HEK293 (cell line): ENCODE results near the gene SLC66A2.

Experiments used
- CTCF ChIA-PET: fragments of 350-600 bp; formaldehyde crosslinking; extraction: SDS; loops from one replicate; lab custom pipeline; 2021; ENCODE audit warnings: antibody characterized with exemption; lab: Yijun Ruan, JAX
- POLR2A ChIA-PET: fragments of 300-600 bp; formaldehyde crosslinking; extraction: SDS; loops from one replicate; lab custom pipeline; 2020; ENCODE audit warnings: antibody characterized with exemption, inconsistent platforms; lab: Yijun Ruan, JAX
- H3K27ac ChIP-seq: fragments of 200-500 bp; sonication (Bioruptor generic); 2 replicates; pipeline ENCODE4 v1.5.1; 2014; ENCODE audit warnings: low read depth, low read length, control low read depth, inconsistent platforms; ENCODE audit errors: extremely low read depth
- H3K36me3 ChIP-seq, 2 experiments: fragments of 200-500 bp in 1 of 2; sonication (Bioruptor generic) in 1 of 2; 1 replicate in 1 of 2; 2 replicates in 1 of 2; pipeline ENCODE4 v1.5.1; 2014 to 2017; ENCODE audit warnings: inconsistent platforms in 2 of 2, low read length in 2 of 2; ENCODE audit not compliant: control insufficient read depth in 2 of 2, insufficient read depth in 1 of 2
- H3K4me1 ChIP-seq: fragments of 200-500 bp; sonication (Bioruptor generic); 2 replicates; pipeline ENCODE4 v1.5.1; 2014; ENCODE audit warnings: mild to moderate bottlenecking, low read length, inconsistent platforms; ENCODE audit not compliant: control insufficient read depth, insufficient read depth
- H3K4me3 ChIP-seq: 2 replicates; pipeline ENCODE4 v1.5.1; 2011; ENCODE audit warnings: low read depth, mild to moderate bottlenecking, control low read depth, low read length, moderate library complexity
- H3K9me3 ChIP-seq: fragments of 200-500 bp; sonication (Bioruptor generic); 2 replicates; pipeline ENCODE4 v1.5.1; 2014; ENCODE audit warnings: low read depth, low read length, inconsistent platforms; ENCODE audit not compliant: control insufficient read depth, insufficient read depth
- GLI2 ChIP-seq: fragments of 450-650 bp; formaldehyde crosslinking; IDR thresholded peaks from 2 replicates; pipeline ENCODE4; 2017; ENCODE audit warnings: missing biosample characterization, missing genetic modification characterization, low read depth, borderline replicate concordance
- OVOL3 ChIP-seq: fragments of 450-650 bp; formaldehyde crosslinking; IDR thresholded peaks from 2 replicates; pipeline ENCODE4 v1.5.1; 2016; ENCODE audit warnings: missing biosample characterization, missing genetic modification characterization
- SETDB1 ChIP-seq: IDR thresholded peaks from one replicate; pipeline ENCODE4 v1.6.1; 2017; ENCODE audit warnings: mild to moderate bottlenecking, low read length, moderate library complexity, mixed read lengths; ENCODE audit not compliant: insufficient read length
- ZNF112 ChIP-seq: fragments of 450-650 bp; formaldehyde crosslinking; IDR thresholded peaks from 2 replicates; pipeline ENCODE4 v1.5.0; 2017; ENCODE audit warnings: missing biosample characterization, missing genetic modification characterization
- ZNF140 ChIP-seq: fragments of 450-650 bp; formaldehyde crosslinking; IDR thresholded peaks from 2 replicates; pipeline ENCODE4 v1.5.1; 2016; ENCODE audit warnings: missing biosample characterization, missing genetic modification characterization
- ZNF174 ChIP-seq: fragments of 450-650 bp; formaldehyde crosslinking; IDR thresholded peaks from 2 replicates; pipeline ENCODE4 v1.5.0; 2017; ENCODE audit warnings: missing biosample characterization, mild to moderate bottlenecking, missing genetic modification characterization
- ZNF221 ChIP-seq: fragments of 450-650 bp; formaldehyde crosslinking; IDR thresholded peaks from 2 replicates; pipeline ENCODE4 v1.5.1; 2017; ENCODE audit warnings: missing biosample characterization, missing genetic modification characterization, borderline replicate concordance
- ZNF239 ChIP-seq: fragments of 450-650 bp; formaldehyde crosslinking; IDR thresholded peaks from 2 replicates; pipeline ENCODE4 v1.5.1; 2016; ENCODE audit warnings: missing biosample characterization, missing genetic modification characterization
- ZNF248 ChIP-seq: fragments of 450-650 bp; formaldehyde crosslinking; IDR thresholded peaks from 2 replicates; pipeline ENCODE4 v1.5.1; 2017; ENCODE audit warnings: missing biosample characterization, missing genetic modification characterization
- ZNF335 ChIP-seq: fragments of 450-650 bp; formaldehyde crosslinking; conservative IDR thresholded peaks from 2 replicates; pipeline ENCODE4 v1.5.1; 2016; ENCODE audit warnings: missing biosample characterization, missing genetic modification characterization
- ZNF341 ChIP-seq: fragments of 450-650 bp; formaldehyde crosslinking; IDR thresholded peaks from 2 replicates; pipeline ENCODE4; 2016; ENCODE audit warnings: low read depth, missing biosample characterization, missing genetic modification characterization
- ZNF354C ChIP-seq: fragments of 450-650 bp; formaldehyde crosslinking; IDR thresholded peaks from 2 replicates; pipeline ENCODE4 v1.5.1; 2016; ENCODE audit warnings: missing biosample characterization, missing genetic modification characterization, low read depth, borderline replicate concordance
- ZSCAN23 ChIP-seq: fragments of 450-650 bp; formaldehyde crosslinking; IDR thresholded peaks from 2 replicates; pipeline ENCODE4 v1.5.1; 2016; ENCODE audit warnings: missing biosample characterization, missing genetic modification characterization
- TF ChIP-seq, protein P1 (sequence below): fragments of 450-650 bp; formaldehyde crosslinking; IDR thresholded peaks from 2 replicates; pipeline ENCODE4 v1.5.1; 2016; ENCODE audit warnings: missing biosample characterization, missing genetic modification characterization
- TF ChIP-seq, protein P2 (sequence below): fragments of 450-650 bp; formaldehyde crosslinking; conservative IDR thresholded peaks from 2 replicates; pipeline ENCODE4 v1.5.1; 2016; ENCODE audit warnings: low read depth, missing biosample characterization, missing genetic modification characterization
- TF ChIP-seq, protein P3 (sequence below): fragments of 450-650 bp; formaldehyde crosslinking; IDR thresholded peaks from 2 replicates; pipeline ENCODE4 v1.5.1; 2016; ENCODE audit warnings: missing biosample characterization, missing genetic modification characterization
- TF ChIP-seq, protein P4 (sequence below): fragments of 450-650 bp; formaldehyde crosslinking; IDR thresholded peaks from 2 replicates; pipeline ENCODE4 v1.5.1; 2017; ENCODE audit warnings: missing biosample characterization, missing genetic modification characterization

SLC66A2 gene

DNA sequence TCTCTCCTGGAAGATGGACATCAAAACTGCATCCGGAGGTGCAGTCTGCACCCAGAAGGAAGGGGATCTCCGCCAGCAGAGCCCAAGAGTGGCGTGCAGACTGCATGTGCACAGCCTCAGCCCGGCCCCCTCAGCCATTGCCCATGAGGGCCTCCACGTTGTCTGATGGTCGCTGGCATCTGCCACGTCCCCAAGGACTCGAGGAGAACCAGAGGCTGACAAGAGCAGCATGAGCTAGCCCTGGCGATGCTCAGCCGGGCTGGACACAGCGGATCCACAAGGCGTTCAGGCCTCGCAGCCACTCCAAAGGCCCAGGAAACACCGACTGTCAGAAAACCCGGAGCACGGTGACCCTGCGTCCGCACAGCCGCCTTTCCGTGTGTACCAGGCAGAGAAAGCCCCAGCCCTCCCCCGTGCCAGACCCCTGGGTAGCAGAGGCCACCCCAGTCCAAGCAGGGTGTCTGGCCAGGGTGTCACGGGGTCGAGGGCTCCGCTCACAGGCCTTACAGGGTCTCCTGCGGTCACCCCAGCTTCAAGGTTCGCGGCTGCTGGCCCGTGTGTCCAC lies 48.3 kb downstream of the SLC66A2 start (continued):
- TF ChIP-seq, protein P1, sequence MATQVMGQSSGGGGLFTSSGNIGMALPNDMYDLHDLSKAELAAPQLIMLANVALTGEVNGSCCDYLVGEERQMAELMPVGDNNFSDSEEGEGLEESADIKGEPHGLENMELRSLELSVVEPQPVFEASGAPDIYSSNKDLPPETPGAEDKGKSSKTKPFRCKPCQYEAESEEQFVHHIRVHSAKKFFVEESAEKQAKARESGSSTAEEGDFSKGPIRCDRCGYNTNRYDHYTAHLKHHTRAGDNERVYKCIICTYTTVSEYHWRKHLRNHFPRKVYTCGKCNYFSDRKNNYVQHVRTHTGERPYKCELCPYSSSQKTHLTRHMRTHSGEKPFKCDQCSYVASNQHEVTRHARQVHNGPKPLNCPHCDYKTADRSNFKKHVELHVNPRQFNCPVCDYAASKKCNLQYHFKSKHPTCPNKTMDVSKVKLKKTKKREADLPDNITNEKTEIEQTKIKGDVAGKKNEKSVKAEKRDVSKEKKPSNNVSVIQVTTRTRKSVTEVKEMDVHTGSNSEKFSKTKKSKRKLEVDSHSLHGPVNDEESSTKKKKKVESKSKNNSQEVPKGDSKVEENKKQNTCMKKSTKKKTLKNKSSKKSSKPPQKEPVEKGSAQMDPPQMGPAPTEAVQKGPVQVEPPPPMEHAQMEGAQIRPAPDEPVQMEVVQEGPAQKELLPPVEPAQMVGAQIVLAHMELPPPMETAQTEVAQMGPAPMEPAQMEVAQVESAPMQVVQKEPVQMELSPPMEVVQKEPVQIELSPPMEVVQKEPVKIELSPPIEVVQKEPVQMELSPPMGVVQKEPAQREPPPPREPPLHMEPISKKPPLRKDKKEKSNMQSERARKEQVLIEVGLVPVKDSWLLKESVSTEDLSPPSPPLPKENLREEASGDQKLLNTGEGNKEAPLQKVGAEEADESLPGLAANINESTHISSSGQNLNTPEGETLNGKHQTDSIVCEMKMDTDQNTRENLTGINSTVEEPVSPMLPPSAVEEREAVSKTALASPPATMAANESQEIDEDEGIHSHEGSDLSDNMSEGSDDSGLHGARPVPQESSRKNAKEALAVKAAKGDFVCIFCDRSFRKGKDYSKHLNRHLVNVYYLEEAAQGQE (tag by site-specific recombination): no peak

DNA sequence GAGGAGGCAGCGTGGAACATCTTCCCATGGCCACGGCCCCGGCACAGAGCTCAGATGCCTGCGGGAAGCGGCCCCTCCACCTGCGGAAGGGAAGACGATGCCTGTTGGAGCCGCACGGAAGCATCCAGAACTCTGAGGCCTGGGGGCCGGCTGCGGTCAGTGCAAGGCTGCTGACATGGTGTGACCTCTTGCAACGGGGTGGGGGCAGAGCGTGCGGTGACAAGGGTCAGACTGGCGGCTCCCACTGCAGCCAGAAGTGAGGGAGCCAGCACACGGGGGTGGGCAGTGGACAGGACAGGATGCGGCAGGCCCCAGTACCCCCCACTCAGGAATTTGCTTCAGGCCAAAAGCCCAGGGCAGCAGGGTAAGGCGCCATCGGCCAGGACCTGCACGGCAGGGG lies 48.8 kb downstream of the SLC66A2 start:
- Histone ChIP-seq H3K36me3 (peaks cover 0 to 10% of the 10 kb centered on the region in 2 experiments; a peak in 1 of 3 replicates), H3K9me3 (peaks cover 3% of the 10 kb centered on the region; the same call in 1 of the 2 replicates), H3K4me1 (no peaks in the 10 kb centered on the region), H3K27ac (no peak overlapping the region), H3K4me3 (no peak overlapping the region)
- POLR2A ChIA-PET: no interaction called here
- TF ChIP-seq SETDB1 (no peak), GLI2 (tag by site-specific recombination) (no peak), ZSCAN23 (no peak), ZNF354C (tag by site-specific recombination) (no peak), ZNF174 (tag by site-specific recombination) (no peak), ZNF221 (tag by site-specific recombination) (no peak), ZNF140 (tag by site-specific recombination) (no peak), ZNF112 (no peak), OVOL3 (tag by site-specific recombination) (no peak), ZNF248 (tag by site-specific recombination) (no peak), ZNF239 (tag by site-specific recombination) (no peak), ZNF341 (tag by site-specific recombination) (no peak), ZNF335 (no peak)
- TF ChIP-seq, protein P2, sequence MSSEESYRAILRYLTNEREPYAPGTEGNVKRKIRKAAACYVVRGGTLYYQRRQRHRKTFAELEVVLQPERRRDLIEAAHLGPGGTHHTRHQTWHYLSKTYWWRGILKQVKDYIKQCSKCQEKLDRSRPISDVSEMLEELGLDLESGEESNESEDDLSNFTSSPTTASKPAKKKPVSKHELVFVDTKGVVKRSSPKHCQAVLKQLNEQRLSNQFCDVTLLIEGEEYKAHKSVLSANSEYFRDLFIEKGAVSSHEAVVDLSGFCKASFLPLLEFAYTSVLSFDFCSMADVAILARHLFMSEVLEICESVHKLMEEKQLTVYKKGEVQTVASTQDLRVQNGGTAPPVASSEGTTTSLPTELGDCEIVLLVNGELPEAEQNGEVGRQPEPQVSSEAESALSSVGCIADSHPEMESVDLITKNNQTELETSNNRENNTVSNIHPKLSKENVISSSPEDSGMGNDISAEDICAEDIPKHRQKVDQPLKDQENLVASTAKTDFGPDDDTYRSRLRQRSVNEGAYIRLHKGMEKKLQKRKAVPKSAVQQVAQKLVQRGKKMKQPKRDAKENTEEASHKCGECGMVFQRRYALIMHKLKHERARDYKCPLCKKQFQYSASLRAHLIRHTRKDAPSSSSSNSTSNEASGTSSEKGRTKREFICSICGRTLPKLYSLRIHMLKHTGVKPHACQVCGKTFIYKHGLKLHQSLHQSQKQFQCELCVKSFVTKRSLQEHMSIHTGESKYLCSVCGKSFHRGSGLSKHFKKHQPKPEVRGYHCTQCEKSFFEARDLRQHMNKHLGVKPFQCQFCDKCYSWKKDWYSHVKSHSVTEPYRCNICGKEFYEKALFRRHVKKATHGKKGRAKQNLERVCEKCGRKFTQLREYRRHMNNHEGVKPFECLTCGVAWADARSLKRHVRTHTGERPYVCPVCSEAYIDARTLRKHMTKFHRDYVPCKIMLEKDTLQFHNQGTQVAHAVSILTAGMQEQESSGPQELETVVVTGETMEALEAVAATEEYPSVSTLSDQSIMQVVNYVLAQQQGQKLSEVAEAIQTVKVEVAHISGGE (tag by site-specific recombination): no peak
- TF ChIP-seq, protein P3, sequence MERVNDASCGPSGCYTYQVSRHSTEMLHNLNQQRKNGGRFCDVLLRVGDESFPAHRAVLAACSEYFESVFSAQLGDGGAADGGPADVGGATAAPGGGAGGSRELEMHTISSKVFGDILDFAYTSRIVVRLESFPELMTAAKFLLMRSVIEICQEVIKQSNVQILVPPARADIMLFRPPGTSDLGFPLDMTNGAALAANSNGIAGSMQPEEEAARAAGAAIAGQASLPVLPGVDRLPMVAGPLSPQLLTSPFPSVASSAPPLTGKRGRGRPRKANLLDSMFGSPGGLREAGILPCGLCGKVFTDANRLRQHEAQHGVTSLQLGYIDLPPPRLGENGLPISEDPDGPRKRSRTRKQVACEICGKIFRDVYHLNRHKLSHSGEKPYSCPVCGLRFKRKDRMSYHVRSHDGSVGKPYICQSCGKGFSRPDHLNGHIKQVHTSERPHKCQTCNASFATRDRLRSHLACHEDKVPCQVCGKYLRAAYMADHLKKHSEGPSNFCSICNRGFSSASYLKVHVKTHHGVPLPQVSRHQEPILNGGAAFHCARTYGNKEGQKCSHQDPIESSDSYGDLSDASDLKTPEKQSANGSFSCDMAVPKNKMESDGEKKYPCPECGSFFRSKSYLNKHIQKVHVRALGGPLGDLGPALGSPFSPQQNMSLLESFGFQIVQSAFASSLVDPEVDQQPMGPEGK (tag by site-specific recombination): no peak
- TF ChIP-seq, protein P4, sequence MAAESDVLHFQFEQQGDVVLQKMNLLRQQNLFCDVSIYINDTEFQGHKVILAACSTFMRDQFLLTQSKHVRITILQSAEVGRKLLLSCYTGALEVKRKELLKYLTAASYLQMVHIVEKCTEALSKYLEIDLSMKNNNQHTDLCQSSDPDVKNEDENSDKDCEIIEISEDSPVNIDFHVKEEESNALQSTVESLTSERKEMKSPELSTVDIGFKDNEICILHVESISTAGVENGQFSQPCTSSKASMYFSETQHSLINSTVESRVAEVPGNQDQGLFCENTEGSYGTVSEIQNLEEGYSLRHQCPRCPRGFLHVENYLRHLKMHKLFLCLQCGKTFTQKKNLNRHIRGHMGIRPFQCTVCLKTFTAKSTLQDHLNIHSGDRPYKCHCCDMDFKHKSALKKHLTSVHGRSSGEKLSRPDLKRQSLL: no peak
- CTCF ChIA-PET: no interaction called here
